HepG2 (cell line): ENCODE data around the gene CYBRD1. TPM values are rescaled to one million over a fixed set of nuclear protein-coding genes. Genes with fewer than 3 reads are reported as not detected.

Experiments
- ELF1 ChIP-seq: sonication (generic); formaldehyde crosslinking; IDR thresholded peaks from 2 replicates; pipeline ENCODE4 v1.4.0; 2020; ENCODE audit warnings: missing genetic modification reagents
- FIP1L1 ChIP-seq: fragments of 200-400 bp; formaldehyde crosslinking; IDR thresholded peaks from 2 replicates; pipeline ENCODE4 v1.6.1; 2018; ENCODE audit warnings: low read depth, mild to moderate bottlenecking, low read length, moderate library complexity, borderline replicate concordance; ENCODE audit not compliant: insufficient read depth
- HHEX ChIP-seq: IDR thresholded peaks from 2 replicates; pipeline ENCODE4 v1.6.1; 2016; ENCODE audit warnings: control low read depth
- KDM3A ChIP-seq: IDR thresholded peaks from 2 replicates; pipeline ENCODE4 v1.6.1; 2018; ENCODE audit warnings: low read depth, missing compliant biosample characterization
- REST ChIP-seq, 2 experiments: IDR thresholded peaks; 2 replicates each; pipeline ENCODE4 v1.6.1; 2011 to 2012; ENCODE audit warnings: low read length in 2 of 2, borderline replicate concordance in 1 of 2, low read depth in 1 of 2, mild to moderate bottlenecking in 1 of 2, moderate library complexity in 1 of 2
- SP4 ChIP-seq: sonication (generic); formaldehyde crosslinking; IDR thresholded peaks from 2 replicates; pipeline ENCODE4 v1.8.1; 2023; ENCODE audit warnings: mild to moderate bottlenecking, missing genetic modification reagents
- SPEN ChIP-seq: sonication (generic); formaldehyde crosslinking; IDR thresholded peaks from 2 replicates; pipeline ENCODE4 v1.5.1; 2020; ENCODE audit warnings: low read depth, mild to moderate bottlenecking, missing genetic modification reagents
- SRSF9 ChIP-seq: fragments of 200-400 bp; formaldehyde crosslinking; IDR thresholded peaks from 2 replicates; pipeline ENCODE4 v1.6.1; 2018; ENCODE audit warnings: borderline replicate concordance, mild to moderate bottlenecking, low read depth, low read length; ENCODE audit not compliant: insufficient read depth, poor library complexity, severe bottlenecking
- XBP1 ChIP-seq: sonication (generic); formaldehyde crosslinking; IDR thresholded peaks from 2 replicates; pipeline ENCODE4 v1.5.0; 2020; ENCODE audit warnings: missing genetic modification reagents
- ZKSCAN8 ChIP-seq: IDR thresholded peaks from 2 replicates; pipeline ENCODE4 v1.6.1; 2016; ENCODE audit warnings: borderline replicate concordance, missing genetic modification reagents, missing compliant biosample characterization
- ZNF207 ChIP-seq: fragments of 450-650 bp; IDR thresholded peaks from 2 replicates; pipeline ENCODE4 v1.6.1; 2016; ENCODE audit warnings: antibody characterized with exemption, borderline replicate concordance
- ZNF609 ChIP-seq: sonication (generic); formaldehyde crosslinking; IDR thresholded peaks from 2 replicates; pipeline ENCODE4 v1.4.0; 2020; ENCODE audit warnings: mild to moderate bottlenecking, missing genetic modification reagents, borderline replicate concordance
- ZNF652 ChIP-seq: IDR thresholded peaks from 2 replicates; pipeline ENCODE4 v1.6.1; 2016; ENCODE audit warnings: low read depth, borderline replicate concordance
- ZNF792 ChIP-seq: IDR thresholded peaks from 2 replicates; pipeline ENCODE4 v1.6.1; 2016
- polyA plus RNA-seq, 8 experiments: library from polyadenylated mRNA; depleted of rRNA in 3 of 8; stranded (reverse) in 7 of 8; unstranded in 1 of 8; fragments of >200 nt; fragmentation: Illumina TruSeq in 4 of 8; extraction: Trizol in 4 of 8; gene quantifications; 2 replicates each; pipeline versions ENCODE4 v1.2.1 to v1.2.3, GENCODE V29; 2011 to 2016; ENCODE audit warnings: low read depth in 4 of 8, missing spikeins in 1 of 8, mixed read lengths in 1 of 8; ENCODE audit not compliant: insufficient read depth in 1 of 8
- total RNA-seq, 5 experiments: library from RNA; depleted of rRNA; stranded (reverse); fragments of >200 nt; fragmentation: Illumina TruSeq; extraction: Trizol; gene quantifications; 2 replicates each; pipeline ENCODE4 v1.2.3, GENCODE V29; 2016; ENCODE audit warnings: low read depth in 1 of 5
- TF ChIP-seq, protein P1 (sequence below): sonication (generic); formaldehyde crosslinking; IDR thresholded peaks from 2 replicates; pipeline ENCODE4 v1.4.0; 2020; ENCODE audit warnings: mild to moderate bottlenecking, low read depth, missing genetic modification reagents

The CYBRD1 gene
- total and polyA plus RNA-seq, 2 of the 13 experiments (the other 11 are each of a cell fraction or from before 2014, with no cell fraction given), result 0.13 to 0.42 TPM

DNA sequence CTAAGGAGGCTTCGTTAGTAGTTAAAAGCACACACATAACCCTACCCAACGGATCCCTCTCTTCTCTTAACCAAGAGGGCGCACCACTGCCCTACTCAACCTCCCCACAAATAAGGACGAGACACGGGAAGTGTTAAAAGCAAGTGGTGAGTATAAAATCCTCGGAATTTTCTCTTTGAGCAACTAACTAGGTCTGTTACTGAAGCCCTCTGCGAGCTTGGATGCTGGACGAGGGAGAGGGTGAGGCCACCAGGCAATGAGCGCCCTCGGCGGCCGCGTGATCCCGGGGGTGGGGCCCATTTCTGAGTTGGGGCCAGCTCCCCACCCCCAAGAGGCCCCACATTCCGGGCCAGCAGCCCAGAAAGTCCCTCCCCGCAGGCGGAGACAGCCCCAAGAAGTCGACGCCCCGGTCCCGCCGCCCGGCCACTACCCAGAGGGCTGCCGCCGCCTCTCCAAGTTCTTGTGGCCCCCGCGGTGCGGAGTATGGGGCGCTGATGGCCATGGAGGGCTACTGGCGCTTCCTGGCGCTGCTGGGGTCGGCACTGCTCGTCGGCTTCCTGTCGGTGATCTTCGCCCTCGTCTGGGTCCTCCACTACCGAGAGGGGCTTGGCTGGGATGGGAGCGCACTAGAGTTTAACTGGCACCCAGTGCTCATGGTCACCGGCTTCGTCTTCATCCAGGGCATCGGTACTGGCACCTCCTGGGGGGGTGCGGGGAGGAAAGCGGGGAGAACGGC, at the start of gene CYBRD1 (continued):
- TF ChIP-seq, protein P1, sequence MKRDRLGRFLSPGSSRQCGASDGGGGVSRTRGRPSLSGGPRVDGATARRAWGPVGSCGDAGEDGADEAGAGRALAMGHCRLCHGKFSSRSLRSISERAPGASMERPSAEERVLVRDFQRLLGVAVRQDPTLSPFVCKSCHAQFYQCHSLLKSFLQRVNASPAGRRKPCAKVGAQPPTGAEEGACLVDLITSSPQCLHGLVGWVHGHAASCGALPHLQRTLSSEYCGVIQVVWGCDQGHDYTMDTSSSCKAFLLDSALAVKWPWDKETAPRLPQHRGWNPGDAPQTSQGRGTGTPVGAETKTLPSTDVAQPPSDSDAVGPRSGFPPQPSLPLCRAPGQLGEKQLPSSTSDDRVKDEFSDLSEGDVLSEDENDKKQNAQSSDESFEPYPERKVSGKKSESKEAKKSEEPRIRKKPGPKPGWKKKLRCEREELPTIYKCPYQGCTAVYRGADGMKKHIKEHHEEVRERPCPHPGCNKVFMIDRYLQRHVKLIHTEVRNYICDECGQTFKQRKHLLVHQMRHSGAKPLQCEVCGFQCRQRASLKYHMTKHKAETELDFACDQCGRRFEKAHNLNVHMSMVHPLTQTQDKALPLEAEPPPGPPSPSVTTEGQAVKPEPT (CRISPR knock-in tag), result no peak
- no peak for TF ChIP-seq ZNF609 (CRISPR knock-in tag)
- TF ChIP-seq XBP1 (CRISPR knock-in tag), result no peak
- TF ChIP-seq ELF1, result no peak
- TF ChIP-seq SP4 (CRISPR knock-in tag), result peak; percentile 37; the same call in 1 of the 2 replicates
- TF ChIP-seq ZKSCAN8, result no peak
- TF ChIP-seq ZNF652 (CRISPR knock-in tag), result no peak
- TF ChIP-seq HHEX, result no peak
- TF ChIP-seq ZNF792, result no peak
- no peak for TF ChIP-seq SPEN (CRISPR knock-in tag)
- TF ChIP-seq REST (IDR thresholded peaks at IDR 0.05; ENCODE audit: borderline replicate concordance in 1 of 2, low read depth in 1 of 2, low read length in 2 of 2), result no peak
- no peak for TF ChIP-seq KDM3A
- TF ChIP-seq FIP1L1, result no peak
- no peak for TF ChIP-seq ZNF207
- TF ChIP-seq SRSF9, result no peak
